ENCODE measurements around the gene ANKH. TPM values are rescaled to one million over a fixed set of nuclear protein-coding genes. Genes with fewer than 3 reads are reported as not detected.

ANKH gene
- total RNA-seq, 1 donor from 2014 or later, result 10.3 TPM

- no peak for TF ChIP-seq CTCF (conservative IDR thresholded peaks at IDR 0.05; ENCODE audit: low read depth, low read length)
- peak within 1 kb of the TSS; percentile 88 for H3K4me3 ChIP-seq (ENCODE audit: low read depth, low read length)
- no peak for DNase-seq (ENCODE audit: low read depth)
These were observed 207.1 kb downstream of the ANKH start, which contains the start of gene OTULIN for GRCh38 chr5:14664270-14665100. Gene OTULIN (plus strand): TSS chr5:14664718. CDS start chr5:14664826, 108 bp downstream.

- DNase-seq (ENCODE audit: low read depth), result no peak
- H3K4me3 ChIP-seq (ENCODE audit: low read depth, low read length), result peak overlapping the region; percentile 88
- TF ChIP-seq CTCF (conservative IDR thresholded peaks at IDR 0.05; ENCODE audit: low read depth, low read length), result no peak
These were observed 207.8 kb downstream of the ANKH start for GRCh38 chr5:14663734-14664269.

GRCh38 chr5:14662721-14663260 lies 208.8 kb downstream of the ANKH start:
- no peak for TF ChIP-seq CTCF (conservative IDR thresholded peaks at IDR 0.05; ENCODE audit: low read depth, low read length)
- H3K4me3 ChIP-seq (ENCODE audit: low read depth, low read length), result no peak overlapping the region
- DNase-seq (ENCODE audit: low read depth), result no peak

- DNase-seq (ENCODE audit: low read depth), result no peak
- no peak for TF ChIP-seq CTCF (conservative IDR thresholded peaks at IDR 0.05; ENCODE audit: low read depth, low read length)
These were observed 210.7 kb downstream of the ANKH start for GRCh38 chr5:14660833-14661232.

GRCh38 chr5:14659821-14660607 lies 211.6 kb downstream of the ANKH start:
- no peak overlapping the region for H3K4me3 ChIP-seq (ENCODE audit: low read depth, low read length)
- DNase-seq (ENCODE audit: low read depth), result no peak
- TF ChIP-seq CTCF (conservative IDR thresholded peaks at IDR 0.05; ENCODE audit: low read depth, low read length), result no peak

More at GRCh38 chr5:14660833-14661232, 210.7 kb downstream of the ANKH start:
- no peak overlapping the region for H3K4me3 ChIP-seq (ENCODE audit: low read depth, low read length)

- DNase-seq (ENCODE audit: low read depth), result no peak
- TF ChIP-seq CTCF (conservative IDR thresholded peaks at IDR 0.05; ENCODE audit: low read depth, low read length), result no peak
- H3K4me3 ChIP-seq (ENCODE audit: low read depth, low read length), result no peak overlapping the region
These were observed 214.7 kb downstream of the ANKH start for GRCh38 chr5:14656898-14657297.

Measured in epithelial cell of proximal tubule (primary cell).